A673 (cell line): ENCODE measurements around the gene ANK2.

ENCODE experiments used
- EZH2 ChIP-seq: fragments of 200-600 bp; sonication (generic); IDR thresholded peaks from 2 replicates; pipeline ENCODE4 v1.6.1; 2017; ENCODE audit warnings: borderline replicate concordance, low read depth, mild to moderate bottlenecking, mixed read lengths, antibody characterized with exemption, low read length; ENCODE audit not compliant: poor library complexity, severe bottlenecking
- TF ChIP-seq, protein P1 (sequence below): fragments of 300-800, 200-600 bp; sonication (generic); conservative IDR thresholded peaks from 2 replicates; pipeline ENCODE4 v1.5.1; 2017; ENCODE audit warnings: low read depth, mild to moderate bottlenecking, antibody characterized with exemption, low read length, moderate library complexity, mixed read lengths

DNA sequence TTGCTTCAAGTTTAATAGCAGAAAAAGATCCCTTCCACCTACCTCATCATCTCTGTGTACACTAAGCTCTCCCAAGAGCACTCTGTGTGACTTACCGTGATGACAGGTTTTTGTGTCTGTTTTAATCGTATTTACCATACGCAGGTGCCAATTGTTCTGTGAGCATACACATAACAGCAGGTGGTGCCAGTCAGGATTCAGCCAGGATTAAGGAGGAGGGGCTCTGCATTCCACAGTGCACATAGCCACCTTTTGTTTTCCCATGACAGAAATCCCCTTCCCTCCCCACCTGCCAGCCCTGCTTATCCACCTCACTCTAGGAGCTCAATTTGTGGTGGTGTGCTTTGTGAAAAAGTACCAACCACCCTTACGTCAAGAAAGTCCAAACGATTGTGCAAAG is 14.8 kb downstream of the ANK2 start:
- TF ChIP-seq, protein P1, sequence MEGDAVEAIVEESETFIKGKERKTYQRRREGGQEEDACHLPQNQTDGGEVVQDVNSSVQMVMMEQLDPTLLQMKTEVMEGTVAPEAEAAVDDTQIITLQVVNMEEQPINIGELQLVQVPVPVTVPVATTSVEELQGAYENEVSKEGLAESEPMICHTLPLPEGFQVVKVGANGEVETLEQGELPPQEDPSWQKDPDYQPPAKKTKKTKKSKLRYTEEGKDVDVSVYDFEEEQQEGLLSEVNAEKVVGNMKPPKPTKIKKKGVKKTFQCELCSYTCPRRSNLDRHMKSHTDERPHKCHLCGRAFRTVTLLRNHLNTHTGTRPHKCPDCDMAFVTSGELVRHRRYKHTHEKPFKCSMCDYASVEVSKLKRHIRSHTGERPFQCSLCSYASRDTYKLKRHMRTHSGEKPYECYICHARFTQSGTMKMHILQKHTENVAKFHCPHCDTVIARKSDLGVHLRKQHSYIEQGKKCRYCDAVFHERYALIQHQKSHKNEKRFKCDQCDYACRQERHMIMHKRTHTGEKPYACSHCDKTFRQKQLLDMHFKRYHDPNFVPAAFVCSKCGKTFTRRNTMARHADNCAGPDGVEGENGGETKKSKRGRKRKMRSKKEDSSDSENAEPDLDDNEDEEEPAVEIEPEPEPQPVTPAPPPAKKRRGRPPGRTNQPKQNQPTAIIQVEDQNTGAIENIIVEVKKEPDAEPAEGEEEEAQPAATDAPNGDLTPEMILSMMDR = no peak
- no peak for TF ChIP-seq EZH2
